Endometrium (tissue), 2 donors: ENCODE results near the gene UBXN2A.
"Not testable (repeated sequence)": the region's sequence is repeated elsewhere in the genome, so short reads cannot be mapped to it uniquely, and the experiment has no call there.

Experiments
- FAIRE-seq: peaks from 2 replicates; lab custom pipeline; 2012; peaks lifted over from hg19 to GRCh38; lab: Jason Lieb, UNC
- donor health status: control.
- donor health status: control.

The UBXN2A gene

DNA sequence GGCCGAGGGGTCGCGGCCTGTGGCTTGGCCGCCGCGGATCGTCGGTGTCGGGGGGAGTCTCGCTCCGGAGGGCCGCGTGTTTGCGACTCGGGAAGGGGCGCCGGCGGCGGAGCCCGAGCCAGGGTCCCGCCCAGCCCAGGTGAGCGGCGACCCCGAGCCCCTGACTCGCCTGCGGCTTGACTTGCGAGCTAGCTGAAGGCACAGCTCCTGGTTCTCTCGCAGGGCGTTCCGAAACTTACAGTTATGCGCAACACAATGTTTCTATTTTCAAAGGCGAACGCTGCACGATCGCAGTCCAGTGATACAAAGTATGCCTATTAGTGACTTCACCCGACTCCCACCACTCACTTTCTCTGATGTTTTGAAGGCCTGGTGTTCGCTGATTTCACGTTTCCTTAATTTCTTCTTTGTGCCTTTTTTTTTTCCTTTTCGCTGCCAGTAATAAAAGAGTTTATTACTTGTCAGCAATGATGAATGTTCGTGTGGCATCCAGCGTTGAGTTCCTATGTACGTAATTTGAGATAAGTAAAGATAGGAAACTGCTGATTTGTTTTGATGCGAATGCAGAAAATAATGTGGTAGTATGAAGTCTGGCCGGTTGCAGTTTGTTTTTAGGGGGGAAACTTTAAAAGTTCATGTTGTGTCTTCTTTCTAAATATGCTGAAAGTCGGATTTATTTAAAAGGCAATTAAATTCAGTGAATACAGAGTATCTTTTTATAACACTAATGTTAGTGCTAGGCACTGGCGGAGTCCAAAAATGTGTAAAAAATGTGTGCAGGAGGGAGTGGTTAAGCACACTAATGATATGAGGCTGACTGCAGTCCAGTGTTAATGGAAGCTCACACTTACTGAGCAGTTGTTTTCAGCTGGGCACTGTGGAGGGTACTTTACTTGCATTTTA, 706 bp downstream of the UBXN2A start:
- FAIRE-seq = no peak

DNA sequence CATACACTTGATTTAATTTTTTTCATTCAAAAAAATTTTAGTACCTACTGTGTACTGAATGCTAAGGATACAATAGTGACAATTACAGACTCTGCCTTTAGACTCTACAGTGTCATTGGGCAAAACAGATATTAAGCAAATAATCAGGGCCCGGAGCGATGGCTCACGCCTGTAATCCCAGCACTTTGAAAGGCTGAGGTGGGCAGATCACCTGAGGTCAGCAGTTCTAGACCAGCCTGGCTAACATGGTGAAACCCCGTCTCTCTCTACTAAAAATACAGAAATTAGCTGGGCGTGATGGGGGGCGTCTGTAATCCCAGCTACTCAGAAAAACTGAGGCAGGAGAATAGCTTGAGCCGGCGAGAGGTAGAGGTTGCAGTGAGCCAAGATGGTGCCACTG, 1.4 kb downstream of the UBXN2A start:
- FAIRE-seq = no peak

DNA sequence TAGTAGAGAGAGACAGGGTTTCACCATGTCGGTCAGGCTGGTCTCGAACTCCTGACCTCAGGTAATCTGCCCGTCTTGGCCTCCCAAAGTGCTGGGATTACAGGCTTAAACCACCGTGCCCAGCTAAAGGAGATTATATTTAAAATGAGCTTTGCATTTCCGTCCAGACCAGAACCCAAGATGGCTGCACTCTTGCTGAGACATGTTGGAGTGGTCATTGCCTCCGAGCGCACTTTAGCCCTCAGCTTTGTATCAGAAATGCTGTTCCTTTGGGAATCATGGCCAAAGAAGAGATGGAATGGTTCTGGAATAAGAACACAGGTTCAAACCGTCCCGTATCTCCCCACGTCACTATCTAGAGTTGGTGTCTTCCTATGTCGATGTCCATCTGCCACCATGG, 3.4 kb downstream of the UBXN2A start:
- FAIRE-seq = no peak

DNA sequence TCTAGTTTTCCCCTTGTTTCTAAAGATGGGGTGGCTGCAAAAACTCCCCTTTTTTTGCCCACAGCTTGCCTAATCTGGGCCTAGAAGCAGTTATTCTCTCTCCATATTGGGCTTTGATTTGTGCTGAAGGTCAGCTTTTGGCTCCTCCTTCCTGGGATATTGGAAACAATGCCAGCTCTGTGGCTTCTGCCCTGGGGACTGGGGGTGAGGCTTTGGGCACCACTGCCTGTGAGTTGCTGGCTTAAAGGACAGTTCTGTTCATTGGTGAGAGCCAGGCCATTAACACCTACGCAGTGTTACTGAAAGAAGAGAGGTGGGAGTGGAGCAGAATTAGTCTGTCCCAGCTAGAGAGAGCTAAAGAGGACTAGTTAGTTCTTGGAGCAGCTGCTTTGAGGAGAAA, 4.3 kb downstream of the UBXN2A start:
- no peak for FAIRE-seq

DNA sequence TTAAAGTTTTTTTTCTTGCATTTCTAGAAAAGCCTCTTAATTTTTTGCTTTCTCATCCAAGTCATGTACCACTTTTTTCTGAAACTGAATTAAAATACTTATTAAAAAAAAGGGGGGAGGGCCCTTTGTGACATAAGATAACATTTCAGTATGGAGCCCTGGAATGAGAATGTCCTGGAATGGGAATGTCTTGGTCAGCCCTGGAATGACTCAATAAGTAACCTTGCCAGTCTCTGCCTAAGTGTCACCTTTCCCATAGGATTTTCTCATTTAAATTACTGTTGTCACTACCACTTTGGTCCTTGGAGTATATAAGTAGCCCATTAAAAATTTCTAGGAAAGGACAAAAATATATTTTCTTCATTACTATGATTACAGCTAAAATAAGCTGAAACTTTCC, 4.7 kb downstream of the UBXN2A start:
- FAIRE-seq = no peak

DNA sequence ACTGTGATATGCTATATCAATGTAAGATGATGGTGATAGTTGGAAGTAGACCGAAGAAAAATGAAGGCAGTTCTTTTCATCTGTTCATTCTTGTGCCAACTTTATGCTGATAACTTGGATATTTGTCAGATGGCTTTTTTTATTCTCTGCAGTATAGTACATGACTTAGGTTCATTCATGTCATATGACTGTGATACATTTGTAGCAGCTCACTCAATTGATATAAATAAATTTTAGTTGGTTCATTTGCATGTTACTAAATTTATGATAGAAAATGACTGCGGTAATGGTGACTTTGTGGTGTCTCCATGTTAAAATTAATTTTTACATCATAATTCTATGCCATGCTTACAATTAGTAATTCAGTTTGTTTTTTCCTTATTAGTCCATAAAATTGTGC, 7.1 kb downstream of the UBXN2A start:
- FAIRE-seq = no peak

DNA sequence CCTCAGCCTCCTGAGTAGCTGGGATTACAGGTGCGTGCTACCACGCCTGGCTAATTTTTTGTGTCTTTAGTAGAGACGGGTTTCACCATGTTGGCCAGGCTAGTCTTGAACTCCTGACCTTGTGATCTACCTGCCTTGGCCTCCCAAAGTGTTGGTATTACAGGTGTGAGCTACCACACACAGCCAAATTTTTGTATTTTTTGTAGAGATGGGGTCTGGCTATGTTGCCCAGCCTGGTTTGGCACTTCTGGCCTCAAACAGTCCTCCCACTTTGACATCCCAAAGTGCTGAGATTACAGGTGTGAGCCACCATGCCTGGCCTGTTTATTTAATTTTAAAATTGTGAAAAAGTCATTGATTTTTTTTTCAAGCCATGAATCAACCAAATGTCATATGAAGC, 12.3 kb downstream of the UBXN2A start:
- FAIRE-seq = not testable (repeated sequence)

DNA sequence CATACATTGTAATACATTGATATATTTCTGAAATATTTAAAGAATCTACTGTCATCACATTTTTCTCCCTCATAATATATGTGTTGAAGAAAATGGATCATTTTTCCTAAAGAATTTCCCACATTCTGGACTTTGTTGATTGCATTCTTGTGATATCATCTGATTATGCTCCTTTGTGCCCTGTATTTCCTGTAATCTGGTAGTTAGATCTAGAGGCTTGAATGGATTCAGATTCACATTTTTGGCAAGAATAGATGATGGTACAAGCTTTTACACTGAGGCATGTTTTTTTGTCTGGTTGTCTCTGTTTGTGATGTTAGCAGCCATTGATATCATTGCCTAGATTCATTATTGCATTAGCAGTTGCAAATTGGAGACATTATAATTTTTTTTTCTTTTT, 13.4 kb downstream of the UBXN2A start:
- FAIRE-seq = no peak

DNA sequence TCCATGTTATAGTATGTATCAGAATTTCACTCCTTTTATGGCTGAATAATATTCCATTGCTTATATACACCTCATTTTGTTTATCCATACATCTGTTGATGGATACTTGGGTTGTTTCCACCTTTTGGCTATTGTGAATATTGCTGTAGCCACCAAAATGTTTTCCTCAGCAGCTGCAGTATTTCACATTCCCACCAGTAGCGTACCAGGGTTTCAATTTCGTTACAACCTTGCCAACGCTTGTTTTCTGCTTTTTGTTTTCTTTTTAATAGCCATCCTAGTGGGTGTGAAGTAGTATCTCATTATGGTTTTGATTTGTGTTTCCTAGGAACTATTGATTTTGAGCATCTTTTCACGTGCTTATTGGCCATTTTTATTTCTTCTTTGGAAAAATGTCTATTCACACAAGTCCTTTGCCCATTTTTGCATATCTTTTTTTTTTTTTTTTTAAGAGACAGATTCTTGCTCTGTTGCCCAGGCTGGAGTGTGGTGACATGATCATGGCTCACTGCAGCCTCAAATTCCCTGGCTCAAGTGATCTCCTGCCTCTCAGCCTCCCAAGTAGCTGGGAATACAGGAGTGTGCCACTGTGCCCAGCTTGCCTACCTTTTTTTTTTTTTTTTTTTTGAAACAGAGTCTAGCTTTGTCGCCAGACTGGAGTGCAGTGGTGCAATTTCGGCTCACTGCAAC, 14.2 kb downstream of the UBXN2A start:
- no peak for FAIRE-seq

DNA sequence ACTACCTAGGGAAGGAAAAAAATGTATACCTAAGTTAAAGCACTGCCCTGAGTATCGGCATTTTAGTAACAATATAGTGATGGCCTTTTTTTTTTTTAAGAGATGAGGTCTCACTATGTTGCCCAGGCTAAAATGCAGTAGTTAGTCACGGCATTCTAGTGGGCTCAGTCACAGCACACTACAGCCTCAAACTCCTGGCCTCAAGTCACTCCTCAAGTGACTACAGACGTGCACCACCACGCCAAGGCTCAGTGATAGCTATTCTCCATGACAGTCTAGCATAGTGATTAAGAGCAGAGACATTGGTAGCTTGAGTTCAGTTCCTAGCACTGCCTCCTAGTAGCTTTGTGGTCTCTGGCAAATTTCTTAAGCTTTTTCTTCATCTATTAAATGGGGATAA, 27.6 kb downstream of the UBXN2A start:
- no peak for FAIRE-seq

DNA sequence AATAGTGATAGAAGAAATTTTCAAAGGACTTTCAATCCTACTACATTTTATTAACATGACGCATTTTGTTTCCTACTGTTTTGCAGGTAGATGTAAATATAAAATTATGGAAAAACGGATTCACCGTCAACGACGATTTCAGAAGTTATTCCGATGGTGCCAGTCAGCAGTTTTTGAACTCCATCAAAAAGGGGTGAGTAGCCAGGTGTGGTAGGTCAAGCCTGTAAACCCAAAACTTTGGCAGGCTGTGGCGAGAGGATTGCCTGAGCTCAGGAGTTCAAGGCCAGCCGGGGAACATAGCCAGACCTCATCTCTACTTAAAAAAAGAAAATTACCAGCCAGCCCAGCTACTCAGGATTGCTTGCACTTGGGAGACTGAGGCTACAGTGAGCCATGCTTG, 36.6 kb downstream of the UBXN2A start:
- no peak for FAIRE-seq

DNA sequence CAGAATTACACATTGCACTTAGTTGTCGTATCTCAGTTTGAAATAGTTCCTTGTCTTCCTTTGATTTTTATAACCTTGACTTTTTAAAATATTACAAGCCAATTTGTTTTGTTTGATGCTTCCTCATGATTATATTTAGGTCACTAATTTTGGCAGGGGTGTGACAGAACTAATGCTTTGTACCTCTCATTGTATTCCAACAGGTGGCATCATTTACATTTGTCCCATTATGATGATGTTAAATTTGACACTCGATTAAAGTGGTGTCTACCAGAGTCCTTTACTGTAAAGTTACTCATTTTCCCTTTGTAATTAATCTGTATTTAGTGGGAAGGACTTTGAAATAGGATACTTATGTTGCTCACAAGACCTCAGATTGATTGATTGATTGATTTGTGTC, 48.1 kb downstream of the UBXN2A start:
- FAIRE-seq = no peak

DNA sequence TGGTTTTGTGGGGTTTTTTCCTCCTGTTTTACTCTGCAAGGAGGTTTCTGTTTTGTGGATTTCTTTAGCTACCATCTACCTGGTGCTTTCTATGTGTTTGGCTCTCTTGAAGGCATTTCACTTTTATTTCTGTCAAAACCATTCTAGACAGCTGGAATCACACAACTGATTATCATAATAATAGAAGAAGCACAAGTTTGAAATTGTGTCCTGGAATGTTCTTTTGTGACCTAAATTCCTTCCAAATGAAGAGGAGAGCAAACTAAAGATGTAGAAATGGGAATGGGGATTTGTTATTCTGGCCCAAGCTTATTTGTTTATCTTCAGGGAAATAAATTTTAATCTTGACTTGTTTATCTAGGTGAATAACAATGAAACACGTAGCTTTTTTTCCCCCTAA, 52.7 kb downstream of the UBXN2A start:
- no peak for FAIRE-seq

DNA sequence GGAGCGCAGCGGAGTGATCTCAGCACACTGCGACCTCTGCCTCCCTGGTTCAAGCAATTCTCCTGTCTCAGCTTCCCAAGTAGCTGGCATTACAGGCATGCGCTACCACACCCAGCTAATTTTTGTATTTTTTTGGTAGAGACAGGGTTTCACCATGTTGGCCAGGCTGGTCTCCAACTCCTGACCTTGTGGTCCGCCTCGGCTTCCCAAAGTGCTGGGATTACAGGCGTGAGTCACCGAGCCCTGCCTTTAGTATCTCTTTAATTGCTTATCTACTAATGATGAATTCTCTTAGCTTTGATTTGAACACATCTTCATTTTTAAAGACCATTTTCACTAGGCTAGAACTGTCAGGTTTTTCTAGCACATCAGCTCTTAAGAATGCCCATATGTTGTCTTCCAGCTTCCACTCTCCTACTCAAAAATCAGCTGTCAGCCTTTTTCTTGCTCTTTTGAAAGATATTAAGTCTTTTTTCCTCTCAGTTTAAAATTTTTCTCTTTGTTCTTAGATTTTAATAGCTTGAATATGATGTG, 53.5 kb downstream of the UBXN2A start:
- FAIRE-seq = no peak

DNA sequence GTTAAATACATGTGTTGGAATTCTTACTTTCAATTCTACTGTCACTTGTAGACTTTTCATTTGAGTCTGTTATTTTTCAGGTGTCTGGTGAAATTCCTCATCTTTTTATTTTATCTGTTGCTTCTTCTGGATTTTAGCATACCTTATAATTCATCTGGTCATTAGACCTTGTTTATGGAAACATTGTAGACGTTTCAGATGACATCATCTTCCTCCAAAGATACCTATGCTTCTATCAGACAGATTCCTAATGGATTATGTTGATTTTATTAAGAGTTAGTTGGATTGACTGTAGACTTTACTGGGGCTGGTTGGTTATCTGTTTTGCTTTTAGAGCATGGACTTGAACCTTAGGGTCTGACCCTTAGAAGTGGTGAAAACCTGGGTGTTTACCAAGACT, 54.3 kb downstream of the UBXN2A start:
- FAIRE-seq = no peak

DNA sequence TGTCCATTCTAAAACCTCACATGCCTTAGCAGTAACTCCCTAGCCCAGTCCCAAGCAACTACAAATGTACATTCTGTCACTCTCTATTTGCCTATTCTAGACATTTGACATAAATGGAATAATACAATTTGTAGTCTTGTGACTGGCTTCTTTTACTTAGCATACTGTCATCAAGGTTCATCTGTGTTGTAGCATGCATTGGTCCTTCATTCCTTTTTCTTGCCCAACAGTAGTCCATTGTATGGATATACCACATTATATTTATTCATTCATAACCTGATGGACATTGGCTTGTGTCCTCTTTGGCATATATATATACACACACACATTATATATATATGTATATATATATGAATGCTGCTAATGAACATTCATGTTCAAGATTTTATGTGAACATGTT, 67.4 kb downstream of the UBXN2A start:
- no peak for FAIRE-seq

DNA sequence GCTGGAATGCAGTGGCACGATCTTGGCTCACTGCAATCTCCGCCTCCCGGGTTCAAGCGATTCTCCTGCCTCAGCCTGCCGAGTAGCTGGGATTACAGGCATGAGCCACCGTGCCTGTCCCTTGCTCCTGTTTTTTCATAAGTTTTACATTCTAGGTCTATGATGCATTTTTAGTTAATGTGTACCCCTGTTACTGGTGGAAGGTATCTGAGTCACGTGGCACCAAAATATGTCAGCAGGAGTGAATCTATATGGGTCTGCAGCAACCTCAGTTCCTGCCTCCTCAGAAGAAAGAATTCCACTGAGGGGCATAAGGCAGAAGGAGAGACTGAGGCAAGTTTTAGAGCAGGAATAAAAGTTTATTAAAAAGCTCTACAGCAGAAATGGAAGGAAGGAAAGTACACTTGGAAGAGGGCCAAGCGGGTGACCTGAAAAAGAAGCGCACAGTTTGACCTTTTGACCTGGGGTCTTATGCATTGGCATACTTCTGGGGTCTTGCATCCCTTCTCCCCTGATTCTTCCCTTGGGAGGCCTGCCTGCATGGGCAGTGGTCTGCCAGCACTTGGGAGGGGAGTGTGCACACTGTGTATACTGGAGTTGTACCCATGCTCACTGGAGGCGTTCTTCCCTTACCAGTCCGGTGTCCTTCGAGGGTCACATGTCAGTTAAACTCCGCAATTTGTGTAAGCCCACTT, 68.6 kb downstream of the UBXN2A start:
- no peak for FAIRE-seq

DNA sequence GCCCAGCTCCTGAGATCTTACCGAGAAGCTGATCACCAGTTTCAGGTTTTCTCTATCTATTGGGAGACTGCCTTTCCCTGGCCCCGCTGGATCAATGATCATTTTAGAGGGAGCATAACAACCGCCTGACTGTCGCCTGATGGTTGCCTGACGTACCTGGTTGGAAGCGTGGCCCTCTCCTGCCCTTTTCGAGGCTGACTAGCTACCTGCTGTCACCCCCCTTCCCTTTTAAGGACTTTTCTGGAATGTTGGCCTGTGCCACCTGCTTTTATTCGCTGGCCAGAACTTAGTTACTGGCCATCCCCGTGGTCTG, 69.1 kb downstream of the UBXN2A start:
- FAIRE-seq = no peak

DNA sequence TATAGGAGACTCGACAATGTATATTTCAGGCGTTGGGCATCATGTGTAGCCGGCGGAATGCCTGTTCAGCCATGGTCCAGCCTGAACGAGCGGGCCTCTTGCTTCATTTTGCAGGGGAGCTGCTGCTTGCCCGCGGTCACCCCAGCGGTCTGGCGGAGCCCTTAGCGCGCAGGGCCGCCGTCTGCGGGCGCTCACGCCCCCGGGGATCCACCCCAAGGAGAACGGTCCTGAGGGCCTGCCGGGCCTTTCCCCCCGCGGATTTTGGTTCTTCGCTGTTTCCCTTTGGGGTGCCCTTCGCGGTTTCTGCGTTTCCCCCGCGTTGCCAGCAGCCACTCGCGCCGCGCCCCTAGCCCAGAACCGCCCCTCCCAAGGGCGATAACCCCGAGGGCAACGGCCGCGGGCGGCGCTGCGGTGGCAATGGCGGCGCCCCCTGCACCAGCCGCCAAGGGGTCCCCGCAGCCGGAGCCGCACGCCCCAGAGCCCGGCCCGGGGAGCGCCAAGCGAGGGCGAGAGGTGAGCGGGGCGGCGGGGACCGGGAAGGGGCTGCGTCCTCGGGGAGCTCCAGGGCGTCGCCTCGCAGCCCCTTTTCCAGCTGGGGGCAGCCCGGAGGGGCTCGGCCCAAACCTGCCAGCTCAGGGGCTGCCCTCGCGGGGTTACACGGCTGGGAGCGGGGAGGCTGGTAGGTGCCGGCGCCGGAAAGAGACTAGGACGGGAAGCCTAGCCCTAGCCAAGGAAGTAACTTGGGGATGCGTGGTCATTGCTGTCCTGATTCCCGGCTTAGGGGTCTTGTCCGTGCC, 69.6 kb downstream of the UBXN2A start, which contains the start of gene MFSD2B:
MFSD2B (plus strand) TSS at position 406 of the 797 bp plus-strand sequence; CDS start at position 418, 12 bp downstream.
- no peak for FAIRE-seq

DNA sequence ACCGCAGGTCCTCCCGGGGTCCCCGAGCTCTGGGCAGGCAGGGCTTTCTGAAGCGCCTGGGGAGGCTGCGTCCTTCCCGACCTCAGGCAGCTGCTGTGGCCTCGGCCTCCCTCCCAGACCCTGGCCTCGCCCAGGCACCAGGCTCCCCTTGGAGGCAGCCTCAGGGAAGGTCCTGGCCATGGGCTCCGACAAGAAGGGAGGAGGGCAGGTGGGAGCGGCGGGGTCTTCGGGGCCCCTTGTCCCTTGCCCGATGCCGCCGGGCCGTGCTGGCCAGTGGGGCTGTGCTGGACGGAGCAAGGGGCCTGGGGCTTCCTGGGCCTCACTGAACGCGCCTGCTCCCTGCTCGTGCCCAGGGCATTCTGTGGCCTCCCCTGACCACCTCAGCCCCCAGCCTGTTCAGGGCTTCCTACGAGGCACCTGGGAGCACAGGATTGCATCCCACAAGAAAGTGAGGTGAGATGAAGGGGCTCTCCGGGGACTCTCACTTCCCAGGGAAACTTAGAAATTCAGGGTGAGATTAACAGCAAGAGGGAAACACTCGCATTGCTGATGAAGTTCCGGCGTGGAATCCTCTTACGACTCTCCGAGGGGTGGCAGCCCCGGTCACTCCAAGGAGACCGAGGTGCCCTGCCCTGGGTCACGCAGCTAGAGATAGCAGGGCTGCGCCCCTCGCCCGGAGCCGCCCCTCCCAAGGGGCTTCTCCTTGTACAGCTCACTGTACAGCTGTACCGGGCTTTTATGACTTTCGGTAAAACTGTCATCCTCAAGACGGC, 70.4 kb downstream of the UBXN2A start:
- FAIRE-seq = no peak
